ENCODE results near the gene NOBOX.

GRCh38 chr7:144384555-144385245 is 18.8 kb downstream of the NOBOX start:
- TF ChIP-seq, protein P1, sequence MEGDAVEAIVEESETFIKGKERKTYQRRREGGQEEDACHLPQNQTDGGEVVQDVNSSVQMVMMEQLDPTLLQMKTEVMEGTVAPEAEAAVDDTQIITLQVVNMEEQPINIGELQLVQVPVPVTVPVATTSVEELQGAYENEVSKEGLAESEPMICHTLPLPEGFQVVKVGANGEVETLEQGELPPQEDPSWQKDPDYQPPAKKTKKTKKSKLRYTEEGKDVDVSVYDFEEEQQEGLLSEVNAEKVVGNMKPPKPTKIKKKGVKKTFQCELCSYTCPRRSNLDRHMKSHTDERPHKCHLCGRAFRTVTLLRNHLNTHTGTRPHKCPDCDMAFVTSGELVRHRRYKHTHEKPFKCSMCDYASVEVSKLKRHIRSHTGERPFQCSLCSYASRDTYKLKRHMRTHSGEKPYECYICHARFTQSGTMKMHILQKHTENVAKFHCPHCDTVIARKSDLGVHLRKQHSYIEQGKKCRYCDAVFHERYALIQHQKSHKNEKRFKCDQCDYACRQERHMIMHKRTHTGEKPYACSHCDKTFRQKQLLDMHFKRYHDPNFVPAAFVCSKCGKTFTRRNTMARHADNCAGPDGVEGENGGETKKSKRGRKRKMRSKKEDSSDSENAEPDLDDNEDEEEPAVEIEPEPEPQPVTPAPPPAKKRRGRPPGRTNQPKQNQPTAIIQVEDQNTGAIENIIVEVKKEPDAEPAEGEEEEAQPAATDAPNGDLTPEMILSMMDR (IDR thresholded peaks at IDR 0.05) = no peak
- TF ChIP-seq POLR2A (IDR thresholded peaks at IDR 0.05) = no peak

All from adrenal gland (tissue), 5 donors.